Measurements from ENCODE around the gene IFIH1.

Gene IFIH1

DNA sequence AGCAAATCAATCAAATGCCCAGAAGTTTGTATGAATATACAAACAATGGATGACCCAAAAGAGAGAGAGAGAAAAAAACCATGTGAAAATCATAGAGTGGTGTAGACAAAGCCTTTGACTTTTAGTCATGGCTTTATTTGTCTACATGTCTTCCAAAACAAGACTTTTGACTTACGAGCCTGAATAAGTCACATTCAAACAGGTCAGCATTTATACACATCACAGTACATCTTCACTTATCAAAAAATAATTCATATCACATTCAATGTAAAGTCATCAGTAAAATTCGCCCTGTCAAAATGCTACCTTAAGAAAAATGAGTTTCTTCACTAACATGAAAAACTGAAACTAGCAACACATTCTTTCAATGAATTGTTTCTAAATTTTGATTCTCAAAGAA lies 1.9 kb downstream of the IFIH1 start:
- DNase-seq = no peak
- in situ Hi-C loops (cut with HindIII; ENCODE audit: low pct_ligation_motif_present, low pct_unique_long_range_greater_than_20kb, low sequenced_read_pairs) = no loop called here

DNA sequence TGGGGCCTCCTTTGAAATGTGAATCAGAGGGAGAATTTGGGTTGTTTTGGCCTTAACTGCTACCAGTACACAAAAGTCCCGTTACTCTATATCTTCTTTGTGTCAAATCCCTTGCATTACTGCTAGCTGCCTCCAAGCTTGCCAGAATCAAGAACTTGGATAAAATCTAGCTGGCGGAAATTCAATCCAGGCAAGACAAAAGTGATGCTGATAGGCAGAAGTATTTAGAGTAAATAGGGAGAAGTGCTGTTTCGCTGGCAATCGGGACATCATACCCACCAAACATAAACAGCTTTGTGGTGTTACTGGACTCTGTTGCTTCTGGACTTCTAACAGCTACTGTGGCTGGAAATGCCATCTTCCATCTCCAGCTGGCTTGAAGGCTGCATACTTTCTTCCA lies 2.5 kb downstream of the IFIH1 start:
- in situ Hi-C loops (cut with HindIII; ENCODE audit: low pct_ligation_motif_present, low pct_unique_long_range_greater_than_20kb, low sequenced_read_pairs) = no loop called here
- DNase-seq = no peak

DNA sequence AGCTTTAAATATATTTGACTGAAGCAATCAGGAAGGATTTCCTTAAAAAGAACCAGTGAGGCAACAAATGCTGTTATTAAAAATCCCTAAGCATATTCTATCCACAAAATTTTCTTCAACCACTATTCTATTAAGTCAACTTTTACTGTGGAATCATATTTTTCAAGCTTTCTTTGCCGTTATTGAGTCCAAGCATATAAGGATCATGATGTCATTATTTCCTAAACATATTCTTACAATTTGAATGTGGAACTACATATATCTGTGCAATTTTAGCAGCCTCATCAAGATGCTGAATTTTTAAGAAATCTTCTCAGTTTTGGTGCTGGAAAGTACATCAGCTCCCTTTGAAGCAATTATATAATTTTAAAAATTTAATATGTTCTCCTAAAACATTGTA lies 5.6 kb downstream of the IFIH1 start:
- in situ Hi-C loops (cut with HindIII; ENCODE audit: low pct_ligation_motif_present, low pct_unique_long_range_greater_than_20kb, low sequenced_read_pairs) = no loop called here
- DNase-seq = no peak

DNA sequence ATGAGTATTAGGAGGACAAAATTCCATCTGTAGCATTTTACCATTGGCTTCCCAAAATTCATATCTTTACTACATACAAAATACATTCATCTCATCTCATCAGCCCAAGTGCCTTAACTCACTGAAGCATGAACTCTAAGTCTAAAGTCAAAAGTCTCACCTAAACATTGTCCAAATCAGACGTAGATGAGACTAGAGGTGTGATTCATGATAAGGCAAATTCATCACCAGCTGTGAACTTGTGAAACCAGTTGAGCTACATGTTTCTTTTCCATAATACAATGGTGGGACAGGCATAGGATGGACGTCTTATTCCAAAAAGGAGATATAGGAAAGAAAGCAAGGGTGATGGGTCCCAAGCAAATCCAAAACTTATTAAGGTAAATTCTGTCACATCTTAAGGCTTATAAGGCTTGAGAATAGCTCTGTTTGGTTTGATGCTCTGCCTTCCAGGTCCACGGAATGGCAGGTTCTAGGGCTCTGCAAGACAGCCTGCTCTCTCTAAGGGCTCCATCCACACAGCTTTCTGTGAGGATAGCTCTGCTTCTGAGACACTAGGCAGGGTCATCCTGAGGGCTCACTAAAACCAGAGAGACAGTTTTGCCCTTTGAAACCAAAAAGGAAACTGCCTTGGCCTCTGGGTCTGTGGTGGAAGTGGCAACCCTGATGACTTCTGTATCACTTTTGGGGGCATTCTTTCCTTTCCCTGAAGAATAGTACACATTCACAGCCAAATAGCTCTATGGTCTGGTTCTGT lies 9.6 kb downstream of the IFIH1 start:
- in situ Hi-C loops (cut with HindIII; ENCODE audit: low pct_ligation_motif_present, low pct_unique_long_range_greater_than_20kb, low sequenced_read_pairs) = no loop called here
- DNase-seq = no peak

DNA sequence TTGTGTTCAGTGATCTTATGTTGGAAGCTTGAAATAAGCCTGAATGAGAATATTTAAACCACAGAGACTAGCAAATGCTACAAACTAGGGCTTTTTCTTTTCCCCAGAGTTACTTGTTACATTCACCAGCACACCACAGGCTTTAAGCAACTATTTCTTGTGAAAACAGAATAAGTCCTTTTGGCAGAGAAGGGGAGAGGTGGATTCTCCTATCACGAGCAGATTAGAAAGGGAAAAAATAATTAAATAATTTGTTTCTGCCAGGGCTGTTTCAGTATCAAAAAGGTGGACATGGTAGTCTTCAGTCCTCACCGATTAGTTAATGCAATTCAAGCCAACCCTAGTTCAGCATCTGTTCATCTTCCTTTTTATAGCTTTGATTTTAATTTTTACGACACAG lies 12.6 kb downstream of the IFIH1 start:
- no peak for DNase-seq

DNA sequence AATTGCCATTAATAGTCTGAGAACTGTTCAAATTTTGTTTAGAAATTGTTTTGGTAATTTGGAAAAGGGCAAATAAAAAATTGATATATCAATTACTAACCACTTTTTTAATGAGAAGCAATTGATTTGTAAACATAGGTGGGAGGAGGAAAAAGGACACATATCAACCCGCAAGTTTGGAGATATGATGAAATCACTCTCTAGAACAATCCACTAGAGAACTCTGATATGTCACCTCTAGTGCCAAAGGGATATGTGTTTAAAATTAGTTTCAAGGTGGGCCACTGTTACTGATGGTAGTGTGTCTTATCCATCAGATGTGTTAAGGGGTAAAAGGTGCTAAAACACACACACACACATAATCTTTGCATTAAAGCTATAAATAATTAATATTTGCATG lies 16.6 kb downstream of the IFIH1 start:
- no peak for DNase-seq
- in situ Hi-C loops (cut with HindIII; ENCODE audit: low pct_ligation_motif_present, low pct_unique_long_range_greater_than_20kb, low sequenced_read_pairs) = no loop called here

More for the DNA sequence above, 12.6 kb downstream of the IFIH1 start:
- in situ Hi-C loops (cut with HindIII; ENCODE audit: low pct_ligation_motif_present, low pct_unique_long_range_greater_than_20kb, low sequenced_read_pairs) = no loop called here

DNA sequence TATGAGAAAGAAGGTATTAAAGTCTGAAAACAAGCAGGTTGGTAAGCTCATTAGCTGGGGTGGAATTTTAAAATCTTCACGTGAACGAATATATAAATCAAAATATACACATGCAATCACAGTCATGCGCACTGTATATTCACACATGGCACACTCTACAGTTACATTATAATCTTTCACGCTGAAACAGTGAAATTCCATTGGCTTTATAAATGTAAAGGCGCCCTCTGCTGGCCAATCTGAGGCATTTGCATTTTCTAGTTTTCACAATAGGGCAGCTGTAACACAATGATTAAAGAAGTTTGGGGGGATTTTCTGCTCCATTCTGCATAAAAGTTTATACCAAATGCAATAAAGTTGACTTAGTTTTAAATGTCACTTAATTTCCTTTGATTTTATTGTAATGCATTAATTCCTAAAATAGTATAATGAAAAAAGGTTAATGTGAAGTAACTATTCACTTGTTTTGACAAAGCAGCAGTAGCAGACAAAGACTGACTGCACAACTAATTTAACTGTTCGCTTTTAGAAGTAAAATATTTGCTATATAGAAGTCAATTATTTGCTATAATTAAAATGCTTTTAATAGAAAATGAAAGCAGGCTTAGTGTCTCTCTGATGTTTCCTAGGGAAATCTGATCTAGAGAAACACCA lies 17.2 kb downstream of the IFIH1 start:
- in situ Hi-C loops (cut with HindIII; ENCODE audit: low pct_ligation_motif_present, low pct_unique_long_range_greater_than_20kb, low sequenced_read_pairs) = no loop called here

DNA sequence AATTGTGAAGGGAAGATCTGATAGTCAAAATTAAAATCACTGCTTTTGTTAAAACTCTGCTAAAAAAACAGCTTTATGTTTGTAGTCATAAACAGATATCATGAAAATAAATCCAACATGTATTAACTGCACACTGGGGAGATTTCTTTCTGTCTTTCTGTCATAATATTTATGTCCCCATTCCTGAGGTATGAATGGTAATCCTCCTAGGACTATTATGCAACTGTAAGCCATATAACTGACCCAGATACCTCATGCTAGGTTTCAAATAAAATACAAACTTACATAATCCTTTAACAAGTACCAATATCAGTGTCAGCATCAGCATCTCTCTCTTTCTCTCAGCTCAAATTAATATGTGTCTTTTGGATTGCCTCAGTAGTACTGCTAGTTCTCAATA lies 18.2 kb downstream of the IFIH1 start:
- no peak for DNase-seq

More for the DNA sequence above, 17.2 kb downstream of the IFIH1 start:
- DNase-seq = peak; percentile 74

DNA sequence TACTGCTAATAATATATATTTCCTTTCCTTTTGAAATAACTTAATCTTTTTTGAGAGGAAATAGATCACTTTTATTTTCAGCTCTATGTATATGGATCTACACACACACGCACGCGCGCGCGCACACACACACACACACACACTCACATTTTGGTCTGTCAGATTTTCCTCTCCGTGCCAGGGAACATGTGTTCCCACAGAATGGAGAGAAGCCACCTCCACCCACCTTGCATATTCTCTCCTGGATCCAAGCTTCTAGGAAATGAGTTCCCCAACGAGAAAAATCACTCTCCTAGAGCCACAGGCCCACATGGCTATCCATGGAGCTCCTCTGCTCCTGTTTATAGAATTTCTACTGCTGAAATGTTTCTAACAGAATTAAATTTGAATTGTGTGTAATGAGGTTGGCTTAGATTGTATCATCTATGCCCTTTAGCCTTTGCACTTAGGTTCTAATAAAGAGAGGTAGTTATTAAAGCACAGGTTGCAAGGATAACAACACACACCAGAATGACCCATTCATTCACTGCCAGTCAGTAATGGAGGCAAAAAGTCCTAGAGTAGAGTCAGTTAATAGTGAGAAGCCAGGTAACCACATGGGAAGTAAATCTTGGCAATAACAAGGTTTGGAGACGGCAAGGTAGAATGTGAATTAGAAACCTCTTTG lies 19.7 kb downstream of the IFIH1 start:
- in situ Hi-C loops (cut with HindIII; ENCODE audit: low pct_ligation_motif_present, low pct_unique_long_range_greater_than_20kb, low sequenced_read_pairs) = loop anchor here (10.0 kb wide), 1 partner anchor 144 kb away; the partner anchor contains the start of gene GCG
- no peak for DNase-seq

More for the DNA sequence above, 18.2 kb downstream of the IFIH1 start:
- in situ Hi-C loops (cut with HindIII; ENCODE audit: low pct_ligation_motif_present, low pct_unique_long_range_greater_than_20kb, low sequenced_read_pairs) = no loop called here

DNA sequence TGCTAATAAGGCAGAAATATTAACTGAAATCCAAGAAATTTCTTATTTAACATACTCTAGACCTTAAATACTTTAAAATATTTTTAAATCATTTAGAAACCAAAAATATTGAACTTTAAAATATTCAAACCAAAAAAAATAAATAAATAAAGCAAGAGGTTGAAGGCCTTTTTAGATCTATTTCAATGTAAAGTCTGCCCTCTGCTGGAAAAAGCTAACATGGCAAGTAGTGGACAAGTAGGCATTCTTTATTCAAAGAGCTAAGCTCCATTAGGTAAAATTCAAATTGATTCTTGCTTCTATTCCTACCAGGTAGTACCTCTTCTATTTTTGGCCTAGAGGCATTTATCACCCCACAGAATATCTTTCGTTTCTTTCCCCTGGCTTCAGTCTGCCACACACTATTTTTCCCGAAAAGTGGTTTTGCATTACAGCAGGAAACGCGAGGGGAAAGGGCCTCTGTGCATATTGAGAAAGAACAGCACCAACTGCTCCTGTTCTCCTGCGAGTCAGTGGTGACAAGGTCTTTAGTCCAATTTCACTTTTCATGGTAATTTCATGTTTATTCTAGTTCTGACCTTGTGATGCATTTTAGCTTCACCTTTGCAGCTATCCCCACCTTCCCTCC lies 20.4 kb downstream of the IFIH1 start:
- DNase-seq = peak; percentile 85
- in situ Hi-C loops (cut with HindIII; ENCODE audit: low pct_ligation_motif_present, low pct_unique_long_range_greater_than_20kb, low sequenced_read_pairs) = loop anchor here (10.0 kb wide), 1 partner anchor 143 kb away; the partner anchor contains the start of gene GCG

DNA sequence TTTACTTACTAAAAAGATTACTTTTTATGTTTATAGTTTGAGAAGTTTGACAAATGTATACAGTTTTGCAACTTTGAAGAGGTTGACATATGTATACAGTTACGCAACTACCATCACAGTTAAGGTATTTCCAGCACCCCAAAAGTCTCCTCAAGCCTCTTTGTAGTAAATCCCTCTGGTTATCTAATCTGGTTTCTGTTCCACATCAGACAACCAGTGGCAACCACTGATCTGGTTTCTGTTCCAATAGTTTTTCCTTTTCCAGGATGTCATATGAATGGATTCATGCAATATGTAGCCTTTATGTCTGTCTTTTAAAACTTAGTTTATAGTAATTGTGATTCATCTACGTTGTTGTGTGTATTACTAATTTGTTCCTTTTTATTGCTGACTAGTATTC lies 23.5 kb downstream of the IFIH1 start:
- in situ Hi-C loops (cut with HindIII; ENCODE audit: low pct_ligation_motif_present, low pct_unique_long_range_greater_than_20kb, low sequenced_read_pairs) = loop anchor here (10.0 kb wide), 1 partner anchor 140 kb away; the partner anchor contains the start of gene GCG

DNA sequence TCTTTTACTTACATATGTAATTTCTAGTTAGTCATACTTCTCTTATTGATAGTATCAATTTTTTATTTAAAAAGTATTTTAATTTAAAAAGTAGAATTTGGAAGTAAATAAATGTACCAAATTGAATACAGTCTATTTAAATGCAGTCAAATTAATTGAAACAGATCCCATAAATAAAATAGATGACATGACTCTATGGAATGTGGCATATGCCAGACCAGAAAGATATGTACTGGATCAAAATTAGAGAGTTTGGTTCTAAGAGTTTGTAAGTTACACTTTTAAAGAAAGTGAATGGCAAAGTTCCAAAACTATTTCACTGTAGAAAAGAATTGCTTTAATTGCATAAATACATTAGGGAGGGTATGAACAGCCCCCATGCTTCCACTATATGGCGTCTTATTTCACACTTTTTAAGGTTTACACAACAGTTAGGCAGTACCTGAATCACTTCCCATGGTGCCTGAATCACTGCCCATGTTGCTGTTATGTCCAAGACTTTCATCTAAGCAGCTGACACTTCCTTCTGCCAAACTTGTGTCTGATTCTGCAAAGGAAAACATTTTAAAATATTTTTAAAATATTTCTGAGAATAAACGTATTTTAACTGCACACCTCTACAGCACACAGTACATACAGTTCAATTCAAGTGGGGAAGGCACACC lies 25.2 kb downstream of the IFIH1 start:
- in situ Hi-C loops (cut with HindIII; ENCODE audit: low pct_ligation_motif_present, low pct_unique_long_range_greater_than_20kb, low sequenced_read_pairs) = loop anchor here (10.0 kb wide), 1 partner anchor 138 kb away; the partner anchor contains the start of gene GCG
- DNase-seq = no peak

More for the DNA sequence above, 23.5 kb downstream of the IFIH1 start:
- DNase-seq = no peak

DNA sequence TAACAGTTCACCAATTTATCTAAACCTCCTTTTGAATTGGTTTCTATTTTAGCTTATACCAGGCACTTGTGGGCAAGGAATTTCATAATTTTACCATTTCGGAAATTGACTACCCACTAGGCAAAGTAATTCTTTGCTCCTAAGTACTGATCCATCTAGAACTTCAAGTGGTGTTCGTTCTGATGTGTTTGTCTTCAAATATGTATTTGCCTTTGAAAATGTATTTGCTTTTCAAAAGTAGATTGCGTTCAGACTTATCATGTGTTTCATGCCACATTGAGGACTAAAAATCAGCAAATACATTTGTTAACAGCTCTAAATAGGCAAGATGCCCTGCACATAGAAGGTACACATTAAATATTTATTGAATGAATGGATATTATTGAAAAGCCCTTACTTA lies 26.7 kb downstream of the IFIH1 start:
- in situ Hi-C loops (cut with HindIII; ENCODE audit: low pct_ligation_motif_present, low pct_unique_long_range_greater_than_20kb, low sequenced_read_pairs) = loop anchor here (10.0 kb wide), 1 partner anchor 137 kb away; the partner anchor contains the start of gene GCG

DNA sequence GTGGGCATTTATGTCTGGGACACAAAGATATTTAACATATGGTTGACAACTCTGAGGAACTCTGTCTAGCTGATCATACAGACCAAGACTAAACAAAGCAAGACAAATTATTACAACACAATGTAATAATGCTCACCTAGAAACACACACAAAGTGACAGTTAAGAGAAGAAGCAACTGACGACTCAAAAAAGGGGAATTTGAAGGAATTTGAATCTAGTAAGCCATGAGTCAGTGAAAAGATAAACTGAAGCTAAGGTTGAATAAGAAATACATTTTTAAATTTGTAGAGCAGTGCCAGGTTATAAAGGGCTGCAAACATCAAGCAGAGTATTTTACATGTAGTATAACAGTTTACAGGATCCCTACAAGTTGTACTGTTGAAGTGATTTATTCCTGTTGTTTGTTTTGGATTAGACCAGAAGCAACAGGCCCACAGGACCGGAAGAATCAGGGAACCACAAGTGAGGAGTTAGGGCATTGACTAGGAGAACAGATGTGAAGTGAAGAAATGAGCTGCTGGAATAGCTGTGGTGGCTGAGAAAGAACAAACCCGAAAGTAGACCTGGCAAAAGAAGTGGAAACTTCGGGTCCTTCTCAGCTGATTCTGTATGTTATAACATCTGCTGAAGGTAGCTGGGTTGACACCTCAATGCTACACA lies 35.6 kb downstream of the IFIH1 start:
- in situ Hi-C loops (cut with HindIII; ENCODE audit: low pct_ligation_motif_present, low pct_unique_long_range_greater_than_20kb, low sequenced_read_pairs) = no loop called here
- no peak for DNase-seq

More for the DNA sequence above, 26.7 kb downstream of the IFIH1 start:
- DNase-seq = no peak

DNA sequence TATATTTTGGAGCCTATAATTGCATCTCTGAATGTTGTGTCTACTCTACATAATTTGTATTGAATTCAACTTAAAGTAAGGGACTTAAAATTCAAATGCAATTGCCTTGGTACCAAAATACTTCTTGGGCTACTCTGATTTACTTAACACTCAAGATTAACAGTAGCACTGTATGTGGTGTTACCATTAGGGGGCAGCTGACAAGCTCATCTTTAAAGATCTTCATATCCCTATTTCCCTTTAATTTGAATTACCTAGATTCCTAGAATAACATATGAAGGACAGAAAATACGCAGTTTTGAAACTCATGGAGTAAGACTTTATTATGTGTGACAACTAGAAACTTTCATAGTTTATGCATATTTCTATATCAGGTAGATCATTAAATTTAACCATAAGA lies 37.8 kb downstream of the IFIH1 start:
- DNase-seq = no peak
- in situ Hi-C loops (cut with HindIII; ENCODE audit: low pct_ligation_motif_present, low pct_unique_long_range_greater_than_20kb, low sequenced_read_pairs) = no loop called here

DNA sequence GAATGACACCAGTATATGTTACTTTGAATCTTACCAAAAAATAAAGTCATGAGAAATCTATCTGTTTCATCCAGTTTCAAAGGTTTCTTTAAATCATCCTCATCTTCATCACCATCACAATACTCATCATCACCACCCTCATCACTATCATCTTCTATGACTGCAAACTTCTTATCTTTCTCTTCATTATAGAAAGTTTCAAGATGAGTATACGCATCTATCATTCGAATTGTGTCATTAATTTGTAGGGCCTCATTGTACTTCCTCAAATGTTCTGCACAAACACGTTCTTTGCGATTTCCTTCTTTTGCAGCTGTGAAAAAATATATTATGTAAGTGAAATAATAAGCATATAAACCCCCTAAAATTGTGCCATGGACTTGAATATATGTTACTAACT lies 41.1 kb downstream of the IFIH1 start:
- in situ Hi-C loops (cut with HindIII; ENCODE audit: low pct_ligation_motif_present, low pct_unique_long_range_greater_than_20kb, low sequenced_read_pairs) = no loop called here
- DNase-seq = no peak

DNA sequence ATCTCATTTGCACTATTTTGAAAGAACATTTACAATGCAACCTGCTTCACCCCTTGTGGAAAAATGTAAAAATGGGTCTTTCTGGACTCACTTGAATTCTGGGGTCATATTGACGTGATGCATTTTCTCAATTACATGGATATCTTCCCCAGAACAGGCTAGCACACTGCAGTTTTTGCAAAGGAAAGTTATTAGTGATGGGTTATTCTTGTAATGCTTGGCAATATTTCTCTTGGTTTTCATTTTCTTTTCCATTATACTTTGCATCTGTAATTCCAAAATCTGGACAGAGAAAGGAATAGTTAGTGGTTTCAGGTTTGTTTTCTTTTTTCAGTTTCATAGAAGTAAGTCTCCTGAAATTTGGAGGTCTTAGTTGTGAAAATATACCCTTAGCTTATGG lies 50.5 kb downstream of the IFIH1 start:
- no peak for DNase-seq
- in situ Hi-C loops (cut with HindIII; ENCODE audit: low pct_ligation_motif_present, low pct_unique_long_range_greater_than_20kb, low sequenced_read_pairs) = no loop called here

DNA sequence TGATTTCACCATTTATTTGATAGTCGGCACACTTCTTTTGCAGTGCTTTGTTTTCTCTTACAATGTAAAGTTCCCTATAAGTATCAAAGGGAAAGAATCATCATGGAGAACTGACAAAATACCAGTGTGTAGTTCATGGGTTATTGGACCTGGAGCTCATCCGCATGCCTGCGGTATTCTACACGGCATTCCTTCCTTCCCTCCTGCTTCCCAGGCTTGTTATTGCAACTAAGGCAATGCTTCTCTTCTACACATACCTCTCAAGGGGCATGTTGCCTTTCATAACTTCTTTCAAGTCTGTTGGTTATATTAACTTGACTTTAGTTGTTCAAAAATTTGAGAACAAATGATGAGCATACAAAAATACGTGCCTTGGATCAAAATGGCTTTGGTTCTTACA lies 51.0 kb downstream of the IFIH1 start:
- no peak for DNase-seq
- in situ Hi-C loops (cut with HindIII; ENCODE audit: low pct_ligation_motif_present, low pct_unique_long_range_greater_than_20kb, low sequenced_read_pairs) = no loop called here

Measured in ACHN (cell line).